ENCODE measurements around the gene UNC13D.

The UNC13D gene

DNA sequence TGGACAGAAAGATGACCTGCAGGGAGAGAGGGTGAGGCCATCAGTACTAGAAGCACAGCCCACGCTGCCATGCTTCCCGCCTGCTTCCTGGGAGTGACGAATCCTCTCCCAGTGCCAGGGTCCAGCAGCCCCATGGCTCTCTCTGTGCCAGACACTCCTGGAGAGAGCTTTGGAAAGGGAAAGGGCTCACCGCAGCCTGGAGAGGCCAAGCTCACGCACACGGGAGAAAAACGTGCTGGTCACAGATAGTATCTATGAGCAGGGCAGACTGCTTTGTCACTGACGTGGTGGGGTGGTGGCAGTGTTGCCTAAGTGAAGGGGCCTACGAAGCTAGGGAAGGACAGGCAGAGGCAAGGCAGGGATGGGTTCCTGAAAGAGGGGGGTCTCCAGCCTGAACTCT, 5.5 kb upstream of the UNC13D start:
- no peak for DNase-seq

DNA sequence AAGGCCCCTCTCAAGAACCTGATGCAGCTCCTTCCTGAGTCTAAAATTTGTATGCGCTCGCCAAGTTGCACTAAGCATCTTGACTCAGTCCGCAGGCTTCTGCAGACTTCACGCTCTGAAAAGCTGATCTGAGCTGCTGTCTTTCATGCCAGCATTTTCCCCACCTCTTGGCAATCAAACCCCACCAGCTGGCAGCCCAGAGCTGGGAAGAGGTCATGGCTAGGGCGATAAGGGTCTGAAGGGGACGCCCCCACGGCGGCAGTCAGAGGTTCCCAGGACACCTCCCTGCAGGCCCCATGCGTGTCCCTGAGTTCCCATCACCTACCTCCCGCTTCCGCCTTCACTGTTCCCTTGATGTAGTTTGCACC, 5.1 kb upstream of the UNC13D start:
- no peak for DNase-seq

- DNase-seq, result no peak
Measured at GRCh38 chr17:75848523-75849278, 4.5 kb upstream of the UNC13D start.

DNA sequence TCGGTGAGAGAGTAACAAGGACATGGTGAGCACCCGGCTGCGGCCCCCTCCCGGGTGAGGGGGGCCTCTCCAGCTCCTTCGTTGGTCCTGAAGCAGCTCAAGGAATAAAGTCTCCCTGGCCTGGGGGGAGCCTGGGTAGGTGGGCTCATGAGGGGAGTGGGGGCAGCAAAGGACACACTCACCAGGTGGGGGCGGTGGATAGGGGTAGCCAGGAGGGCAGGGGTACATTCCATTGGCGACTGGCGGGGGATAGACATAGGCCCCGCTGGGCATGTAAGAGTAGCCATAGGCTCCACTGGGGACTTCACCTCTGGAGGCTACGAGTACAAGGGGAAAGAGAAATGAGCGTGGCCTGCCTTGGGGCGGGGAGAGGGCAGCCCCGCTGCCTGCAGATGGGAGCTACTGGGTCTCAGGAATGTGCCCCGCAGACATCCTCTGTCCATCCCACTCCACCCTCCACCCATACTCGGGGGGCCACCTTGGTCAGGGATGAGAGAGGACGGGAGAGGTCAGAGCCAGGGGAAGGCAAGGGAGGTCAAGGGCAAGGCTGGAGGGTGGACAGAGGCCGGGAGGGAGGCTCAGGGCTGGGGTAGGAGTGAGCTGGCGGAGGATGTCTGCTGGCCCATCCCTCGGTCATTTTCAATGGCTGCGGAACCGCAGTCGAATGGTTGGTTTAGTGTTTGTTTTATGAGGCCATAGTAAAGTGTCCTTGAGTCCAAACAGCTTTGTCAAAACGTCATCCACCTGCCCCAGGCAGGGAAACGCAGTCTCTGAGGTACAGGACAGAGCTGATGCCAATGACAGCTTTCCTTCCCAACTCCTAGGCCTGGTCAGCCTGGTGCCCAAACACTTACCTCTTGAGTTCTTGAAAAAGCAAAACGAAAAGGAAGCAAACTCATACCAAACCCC, 3.7 kb upstream of the UNC13D start:
- no peak for DNase-seq

DNA sequence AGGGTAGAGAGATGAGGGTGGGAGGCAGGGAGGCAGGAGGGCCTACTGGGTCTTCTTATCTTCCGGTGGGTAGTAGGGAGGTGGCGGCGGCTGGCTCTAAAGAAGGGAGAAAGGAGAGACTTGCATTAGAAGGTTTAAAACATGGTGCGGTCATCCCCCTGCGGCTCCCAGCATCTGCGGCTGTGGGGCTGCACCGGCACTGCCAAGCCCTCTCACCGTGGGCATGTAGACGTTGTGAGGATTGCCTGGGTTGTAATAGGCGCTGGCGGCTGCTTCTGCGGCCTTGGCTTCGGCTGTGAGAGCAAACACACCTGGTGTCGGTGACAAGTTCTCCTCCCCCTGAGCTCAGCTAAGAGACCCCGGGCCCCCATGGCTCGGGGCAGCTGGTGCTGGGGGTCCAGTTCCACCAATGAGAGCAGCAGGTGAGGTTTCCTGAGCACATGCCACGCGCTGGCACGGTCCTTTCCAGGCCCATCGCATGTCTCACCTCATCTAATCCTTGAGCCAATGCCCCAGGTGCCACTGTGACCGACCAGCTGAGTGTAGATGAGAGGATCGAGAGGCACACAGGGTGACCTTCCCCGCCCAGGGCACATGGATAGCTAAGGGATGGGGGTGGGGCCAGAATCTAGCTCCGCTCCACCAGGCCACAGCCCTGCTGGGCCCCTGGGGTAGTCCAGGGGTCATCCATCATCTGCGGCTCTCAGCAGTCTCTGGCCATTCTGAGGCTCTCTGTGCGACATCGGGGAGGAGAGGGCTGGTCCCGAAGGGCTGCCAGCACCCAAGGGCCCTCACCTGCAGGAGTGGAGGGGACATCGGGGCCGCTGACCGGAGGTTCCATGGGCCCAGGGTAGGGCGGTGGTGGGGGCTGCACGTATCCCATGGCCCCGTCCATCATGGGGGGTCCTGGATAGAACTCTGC, 2.7 kb upstream of the UNC13D start:
- DNase-seq, result no peak

- DNase-seq, result no peak
Measured at GRCh38 chr17:75845933-75846691, 1.9 kb upstream of the UNC13D start.

DNA sequence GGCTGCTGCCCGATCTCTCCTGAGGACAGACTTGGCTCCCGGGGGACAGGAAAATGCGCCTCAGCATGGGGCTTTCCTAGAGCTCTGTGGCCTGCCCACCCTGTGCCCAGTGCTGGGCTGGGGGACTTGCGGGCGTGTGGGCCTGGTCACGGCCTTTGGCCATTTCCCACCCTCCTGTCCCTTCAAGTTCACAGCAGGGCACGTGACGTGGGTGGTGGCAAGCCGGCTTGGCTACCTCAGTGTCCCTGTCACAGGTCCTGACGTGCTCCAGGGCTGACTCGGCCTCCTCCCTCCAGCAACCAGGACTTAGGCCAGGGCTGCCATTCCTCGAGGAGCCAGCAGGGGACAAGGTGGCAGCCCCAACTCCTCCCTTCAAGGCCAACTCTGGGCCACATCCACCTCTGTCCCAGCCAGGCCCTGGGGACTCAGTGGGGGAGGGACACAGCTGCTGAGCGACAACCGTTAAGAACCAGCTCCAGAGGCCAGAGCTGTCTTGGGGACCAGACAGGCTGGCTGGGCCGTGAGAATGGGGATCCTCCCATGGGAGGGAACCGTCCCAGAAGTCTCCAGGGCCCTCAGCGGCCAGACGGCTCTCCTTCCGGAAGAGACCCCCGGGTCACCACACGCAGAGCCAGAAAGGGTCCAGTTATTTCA, 981 bp upstream of the UNC13D start:
- DNase-seq, result peak; percentile 36

DNA sequence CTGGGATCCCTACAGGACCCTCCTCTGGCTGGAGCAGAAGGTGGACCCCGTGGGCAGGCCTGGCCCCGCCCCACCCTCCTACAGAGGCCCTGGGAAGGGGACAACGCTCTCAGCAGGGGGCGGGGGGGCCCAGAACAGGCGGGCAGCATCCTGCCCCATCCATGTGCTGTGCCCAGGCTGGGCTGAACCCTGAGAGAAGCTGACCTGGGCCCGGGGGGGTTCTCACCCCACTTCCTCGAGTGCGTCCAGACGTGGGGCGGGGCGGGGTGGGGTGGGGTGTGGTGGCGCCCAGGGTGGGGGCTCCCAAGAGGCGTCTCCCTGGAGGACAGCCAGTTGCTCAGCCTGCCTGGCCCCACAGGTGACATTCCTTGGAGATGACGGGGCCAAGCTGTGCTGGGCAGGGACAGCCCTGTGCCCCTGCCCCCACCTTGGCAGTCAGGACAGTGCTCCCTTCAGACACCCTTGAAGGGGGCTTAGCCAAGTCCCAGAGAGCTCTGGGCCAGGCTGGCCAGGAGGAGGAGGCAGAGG, 390 bp upstream of the UNC13D start:
- DNase-seq, result peak; percentile 29

- DNase-seq, result no peak
Measured at GRCh38 chr17:75842963-75843576, 1.1 kb downstream of the UNC13D start.

GRCh38 chr17:75842411-75842810, 1.8 kb downstream of the UNC13D start:
- no peak for DNase-seq

GRCh38 chr17:75840799-75841164, 3.4 kb downstream of the UNC13D start:
- DNase-seq, result no peak

DNA sequence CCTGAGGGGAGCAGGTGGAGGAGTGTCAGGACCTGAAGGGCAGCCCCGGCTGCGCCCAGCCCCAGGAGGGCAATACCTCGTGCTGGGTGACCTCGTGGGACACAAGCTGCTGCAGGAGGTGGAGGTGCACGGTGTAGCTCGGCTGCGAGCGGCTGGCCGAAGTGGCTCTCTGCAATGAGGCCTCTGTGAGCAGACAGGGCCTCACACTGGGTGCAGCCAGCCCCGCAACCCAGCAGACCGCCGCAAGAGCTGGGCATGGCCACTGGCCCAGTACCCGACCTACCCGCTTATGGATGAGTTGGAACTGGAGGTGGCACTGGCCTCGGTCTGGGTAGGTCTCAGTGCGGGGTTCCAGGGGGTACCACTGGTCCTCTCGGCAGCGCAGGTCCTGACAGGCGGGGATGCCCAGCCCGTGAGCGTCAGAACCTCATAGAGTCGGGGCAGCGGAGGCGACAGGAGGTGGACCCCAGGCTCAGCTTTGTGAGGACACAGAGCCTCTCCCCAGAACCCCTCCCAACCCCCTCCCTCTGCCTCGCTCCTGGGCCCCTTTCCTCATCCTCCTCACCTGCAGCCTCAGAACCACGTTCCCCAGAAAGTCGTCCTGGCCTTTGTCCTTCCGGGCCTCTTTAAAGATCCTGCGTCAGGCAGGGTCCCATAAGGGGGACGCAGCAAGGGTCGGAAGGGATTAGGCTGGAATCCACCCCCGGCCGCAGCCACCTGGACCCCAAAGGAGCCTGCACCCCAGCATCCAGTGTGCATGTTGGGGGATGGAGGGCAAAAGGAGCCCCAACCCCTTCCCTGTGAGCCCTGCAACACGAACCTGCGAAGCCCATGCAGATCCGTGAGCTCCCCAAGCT, 4.0 kb downstream of the UNC13D start:
- DNase-seq, result no peak

GRCh38 chr17:75838410-75838809, 5.8 kb downstream of the UNC13D start:
- DNase-seq, result no peak

GRCh38 chr17:75837899-75838298, 6.3 kb downstream of the UNC13D start:
- DNase-seq, result no peak

DNA sequence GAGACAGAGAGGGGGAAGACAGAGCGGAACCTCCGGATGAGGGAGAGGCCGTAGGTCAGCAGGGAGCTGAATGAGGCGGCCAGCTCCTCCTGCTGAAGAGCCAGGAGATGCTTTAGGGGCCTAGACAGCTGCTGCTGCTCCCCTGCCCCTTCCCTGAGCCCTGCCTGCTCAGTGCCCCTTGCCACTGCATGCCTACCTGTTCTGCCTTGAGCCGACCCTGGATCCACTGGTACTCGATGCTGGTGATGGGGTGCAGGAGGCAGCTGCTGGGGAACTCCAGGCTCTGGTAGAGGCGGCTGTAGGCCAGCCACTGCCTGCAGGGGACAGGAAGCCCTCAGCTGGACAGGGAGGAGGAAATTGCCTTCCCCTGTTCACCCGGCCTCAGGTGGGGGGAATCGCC, 7.6 kb downstream of the UNC13D start:
- DNase-seq, result no peak

DNA sequence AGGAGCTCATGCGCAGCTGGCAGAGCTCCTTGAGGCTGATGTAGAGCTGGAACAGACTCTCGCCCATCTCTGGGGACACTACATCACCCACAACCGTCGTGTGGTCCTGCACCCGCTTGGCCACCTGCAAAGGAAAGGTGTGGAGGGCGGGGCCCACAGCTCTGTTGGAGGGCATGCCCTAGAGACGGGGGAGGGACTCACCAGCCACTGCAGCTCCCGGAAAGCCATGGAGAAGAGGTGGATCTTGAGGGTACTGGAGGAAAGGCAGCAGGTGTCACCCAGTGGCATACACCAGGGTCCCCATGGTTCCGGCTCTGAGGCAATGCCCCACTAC, 8.6 kb downstream of the UNC13D start:
- no peak for DNase-seq

DNA sequence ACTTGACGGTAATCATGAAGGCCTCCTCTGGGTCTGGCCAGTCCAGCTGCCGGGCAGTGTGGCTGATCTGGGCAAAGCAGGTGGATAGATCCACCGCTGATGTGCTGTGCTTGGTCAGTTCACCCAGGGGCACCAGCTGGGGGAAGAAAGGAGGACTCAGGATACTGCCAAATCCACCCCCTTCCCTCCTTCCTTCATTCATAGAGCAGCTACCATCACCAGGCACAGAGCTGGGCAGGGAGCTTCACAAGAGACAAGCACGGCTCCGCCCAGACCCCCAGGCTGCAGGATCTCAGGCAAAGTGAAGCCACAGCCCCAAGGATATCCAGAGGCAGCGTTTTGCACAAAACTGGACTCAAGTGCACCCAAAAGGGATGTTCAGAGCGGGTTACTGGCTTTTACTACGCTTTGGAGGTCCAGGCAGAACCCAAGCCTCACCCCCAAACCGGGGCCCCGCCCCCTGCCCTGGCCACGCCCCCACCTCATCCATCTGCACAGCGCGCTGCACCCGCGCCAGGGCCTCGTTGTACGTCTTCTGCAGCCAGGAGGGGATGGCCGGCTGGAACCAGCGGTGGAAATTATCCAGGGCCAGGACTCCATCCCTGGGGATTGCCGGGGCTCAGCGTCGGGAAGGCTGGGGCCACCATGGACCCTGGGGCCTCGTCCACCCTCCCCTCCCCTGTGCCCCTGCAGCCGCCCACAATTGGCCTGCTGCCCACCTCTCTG, 9.1 kb downstream of the UNC13D start:
- no peak for DNase-seq

DNA sequence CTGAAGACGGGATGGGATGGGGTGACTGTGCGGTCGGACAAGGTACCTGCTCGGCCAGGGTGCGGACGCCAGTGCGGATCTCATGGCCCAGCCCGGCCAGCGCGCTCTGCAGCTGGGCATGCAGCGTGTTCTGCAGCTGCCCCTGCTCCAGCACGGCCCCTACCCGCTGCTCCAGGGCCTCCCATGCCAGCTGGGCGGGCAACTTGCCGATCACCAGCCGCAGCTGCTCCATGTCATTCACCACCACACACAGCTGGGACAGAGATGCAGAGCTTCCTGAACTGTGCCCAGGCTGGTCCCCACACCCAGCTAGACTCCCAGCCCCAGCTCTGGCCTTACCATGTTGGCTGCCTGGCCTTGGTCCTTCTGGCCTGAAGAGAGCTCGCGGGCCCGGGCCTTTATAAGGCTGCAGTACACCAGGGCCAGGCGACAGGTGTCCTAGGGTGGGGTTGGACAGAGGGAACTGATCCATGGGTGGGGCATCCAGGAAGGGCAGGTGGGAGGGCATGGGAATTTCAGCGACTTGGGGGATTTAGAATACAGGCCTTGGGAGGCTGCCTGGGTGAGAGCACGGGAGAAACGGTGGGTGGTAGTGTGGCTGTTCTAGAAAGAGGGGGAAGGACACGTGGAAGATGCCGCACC, 9.8 kb downstream of the UNC13D start:
- no peak for DNase-seq

Measured in NCI-H226 (cell line).